GM23338 (cell line): ENCODE results near the gene DLGAP4. TPM values are rescaled to one million over a fixed set of nuclear protein-coding genes. Genes with fewer than 3 reads are reported as not detected.

ENCODE experiments used
- ATAC-seq: fragments of 200-7000 bp; cut with Tn5 transposase; 3 replicates; pipeline ENCODE4 v1.9.1; 2020
- DNase-seq: peaks from one replicate; pipeline ENCODE4 v3.0.0-alpha.2; 2015; ENCODE audit warnings: low spot score
- H2AFZ ChIP-seq: fragments of 200-600 bp; sonication (generic); 2 replicates; pipeline ENCODE4 v1.8.0; 2016; ENCODE audit warnings: antibody characterized with exemption, mild to moderate bottlenecking, moderate library complexity
- H3F3A ChIP-seq: fragments of 200-600 bp; sonication (generic); replicated peaks from 2 replicates; pipeline ENCODE4 v1.8.0; 2017; ENCODE audit warnings: antibody characterized with exemption, mixed run types, low read depth
- H3K27ac ChIP-seq: fragments of 200-600 bp; sonication (generic); 2 replicates; pipeline ENCODE4 v1.6.1; 2016; ENCODE audit warnings: low read depth
- H3K27me3 ChIP-seq: fragments of 200-600 bp; sonication (generic); 2 replicates; pipeline ENCODE4 v1.8.0; 2016; ENCODE audit warnings: mild to moderate bottlenecking, mixed run types, moderate library complexity; ENCODE audit not compliant: insufficient read depth
- H3K36me3 ChIP-seq: fragments of 200-600 bp; sonication (generic); 2 replicates; pipeline ENCODE4 v1.8.0; 2016; ENCODE audit warnings: mild to moderate bottlenecking; ENCODE audit not compliant: insufficient read depth
- H3K4me1 ChIP-seq: fragments of 200-600 bp; sonication (generic); 2 replicates; pipeline ENCODE4 v1.8.0; 2016; ENCODE audit warnings: mild to moderate bottlenecking, moderate library complexity; ENCODE audit not compliant: insufficient read depth
- H3K4me2 ChIP-seq: fragments of 200-600 bp; sonication (generic); 2 replicates; pipeline ENCODE4 v1.7.1; 2017; ENCODE audit warnings: mixed run types
- H3K4me3 ChIP-seq: fragments of 200-600 bp; sonication (generic); 2 replicates; pipeline ENCODE4 v1.6.1; 2016; ENCODE audit warnings: mixed run types
- H3K79me2 ChIP-seq: fragments of 200-600 bp; sonication (generic); replicated peaks from 2 replicates; pipeline ENCODE4 v1.8.0; 2017; ENCODE audit warnings: mild to moderate bottlenecking; ENCODE audit not compliant: insufficient read depth
- H3K9me2 ChIP-seq: fragments of 200-600 bp; sonication (generic); 2 replicates; pipeline ENCODE4 v1.8.0; 2017; ENCODE audit not compliant: insufficient read depth
- H4K20me1 ChIP-seq: fragments of 200-600 bp; sonication (generic); replicated peaks from 2 replicates; pipeline ENCODE4 v1.8.0; 2017; ENCODE audit warnings: mild to moderate bottlenecking; ENCODE audit not compliant: insufficient read depth
- H3K27ac Mint-ChIP-seq: 2 replicates; pipeline ENCODE4 v1.8.0; 2020; ENCODE audit warnings: inconsistent platforms, mild to moderate bottlenecking, moderate library complexity, mixed read lengths
- H3K27me3 Mint-ChIP-seq: 3 replicates; pipeline ENCODE4 v1.8.0; 2022; ENCODE audit warnings: low read depth, mild to moderate bottlenecking, moderate library complexity, mixed read lengths, inconsistent platforms; ENCODE audit not compliant: insufficient read depth, poor library complexity
- H3K36me3 Mint-ChIP-seq: 3 replicates; pipeline ENCODE4 v1.8.0; 2021; ENCODE audit warnings: low read depth, mild to moderate bottlenecking, inconsistent platforms, moderate library complexity, mixed read lengths
- H3K4me1 Mint-ChIP-seq: 3 replicates; pipeline ENCODE4 v1.8.0; 2020; ENCODE audit warnings: mild to moderate bottlenecking, inconsistent platforms, mixed read lengths
- H3K4me3 Mint-ChIP-seq: 3 replicates; pipeline ENCODE4 v1.8.0; 2021; ENCODE audit warnings: moderate library complexity, mild to moderate bottlenecking, inconsistent platforms, mixed read lengths
- H3K9me3 Mint-ChIP-seq: 3 replicates; pipeline ENCODE4 v1.8.0; 2020; ENCODE audit warnings: moderate library complexity, mild to moderate bottlenecking, inconsistent platforms, mixed read lengths
- CTCF ChIP-seq, 2 experiments: fragments of 200-600 bp in 1 of 2; sonication (generic) in 1 of 2; conservative IDR thresholded peaks; 2 replicates each; pipeline versions ENCODE4 v1.5.1 to v1.6.1; 2016 to 2017; ENCODE audit warnings: antibody characterized with exemption in 2 of 2, low read depth in 2 of 2, mild to moderate bottlenecking in 2 of 2, moderate library complexity in 1 of 2
- ETS1 ChIP-seq: IDR thresholded peaks from 2 replicates; pipeline ENCODE4 v1.6.1; 2016; ENCODE audit warnings: antibody characterized with exemption
- EZH2 ChIP-seq: fragments of 200-600 bp; sonication (generic); IDR thresholded peaks from one replicate; pipeline ENCODE4 v1.8.0; 2017; ENCODE audit warnings: antibody characterized with exemption, mild to moderate bottlenecking, low read depth; ENCODE audit not compliant: unreplicated experiment
- EZH2phosphoT487 ChIP-seq: fragments of 200-600 bp; sonication (generic); IDR thresholded peaks from one replicate; pipeline ENCODE4 v1.8.1; 2018; ENCODE audit warnings: antibody characterized with exemption; ENCODE audit not compliant: unreplicated experiment
- JUNB ChIP-seq: IDR thresholded peaks from one replicate; pipeline ENCODE4 v1.6.1; 2016; ENCODE audit warnings: antibody characterized with exemption; ENCODE audit not compliant: unreplicated experiment
- NANOG ChIP-seq: IDR thresholded peaks from 2 replicates; pipeline ENCODE4 v1.6.1; 2016; ENCODE audit warnings: antibody characterized with exemption, borderline replicate concordance
- REST ChIP-seq: IDR thresholded peaks from one replicate; pipeline ENCODE4 v1.6.1; 2018; ENCODE audit warnings: antibody characterized with exemption; ENCODE audit not compliant: unreplicated experiment
- STAT1 ChIP-seq: IDR thresholded peaks from one replicate; pipeline ENCODE4 v1.6.1; 2016; ENCODE audit warnings: antibody characterized with exemption; ENCODE audit not compliant: unreplicated experiment
- ZNF462 ChIP-seq: fragments of 250-450 bp; sonication (Bioruptor Pico); IDR thresholded peaks from 2 replicates; pipeline ENCODE4 v1.5.0; 2020; ENCODE audit warnings: mild to moderate bottlenecking, moderate library complexity
- polyA plus RNA-seq: library from polyadenylated mRNA; unstranded; fragments of >200 nt; fragmentation: Nextera tagmentation; extraction: Ambion mirVana; gene quantifications from 2 replicates; pipeline ENCODE4 v1.2.1, GENCODE V29; 2016
- total RNA-seq: library from RNA; depleted of rRNA; stranded (reverse); fragments of >200 nt; shearing (Covaris generic); gene quantifications from 2 replicates; pipeline ENCODE4 v1.2.3, GENCODE V29; 2014

Gene DLGAP4
- total and polyA plus RNA-seq, 2 experiments from 2014 or later: 46.1 to 52.2 TPM

GRCh38 chr20:36373089-36373488 lies 67.0 kb downstream of the DLGAP4 start (continued):
- TF ChIP-seq ETS1 (no peak), REST (no peak), JUNB (no peak), CTCF (conservative IDR thresholded peaks at IDR 0.05; ENCODE audit: low read depth in 2 of 2) (no peak)

GRCh38 chr20:36374995-36375394 lies 68.9 kb downstream of the DLGAP4 start:
- H2AFZ ChIP-seq: no peak overlapping the region
- no peak overlapping the region for H3K4me3 Mint-ChIP-seq

More at GRCh38 chr20:36374995-36375394, 68.9 kb downstream of the DLGAP4 start:
- Mint-ChIP-seq H3K4me1 (peaks cover 4% of the 10 kb centered on the region; the same call in 2 of the 3 replicates), H3K36me3 (no peaks in the 10 kb centered on the region), H3K27me3 (peaks cover 12% of the 10 kb centered on the region), H3K9me3 (no peaks in the 10 kb centered on the region), H3K27ac (no peak overlapping the region)
- Histone ChIP-seq H3K36me3 (no peaks in the 10 kb centered on the region), H4K20me1 (no peaks in the 10 kb centered on the region), H3K27ac (no peak overlapping the region), H3K4me2 (no peak overlapping the region), H3K9me2 (no peaks in the 10 kb centered on the region), H3K27me3 (no peaks in the 10 kb centered on the region), H3K4me1 (no peaks in the 10 kb centered on the region), H3K79me2 (no peaks in the 10 kb centered on the region), H3K4me3 (no peak overlapping the region), H3F3A (no peaks in the 10 kb centered on the region)
- no peak for TF ChIP-seq EZH2
- no peak for TF ChIP-seq ZNF462 (CRISPR knock-in tag)
- TF ChIP-seq NANOG: no peak
- TF ChIP-seq REST: no peak
- no peak for TF ChIP-seq EZH2phosphoT487
- no peak for TF ChIP-seq STAT1
- DNase-seq (no peak), ATAC-seq (no peak; the same call in 2 of the 3 replicates)
